Bronchial epithelial cell (primary cell): ENCODE results near the gene ADAMTS15. TPM values are rescaled to one million over a fixed set of nuclear protein-coding genes. Genes with fewer than 3 reads are reported as not detected.

Experiments used
- DNase-seq: peaks from one replicate; pipeline ENCODE4 v3.0.0-alpha.2; 2010; ENCODE audit warnings: low read depth
- FAIRE-seq: peaks from 2 replicates; lab custom pipeline; 2011; peaks lifted over from hg19 to GRCh38; lab: Jason Lieb, UNC
- H3K27me3 ChIP-seq: 2 replicates; pipeline ENCODE4 v1.5.1; 2011; ENCODE audit warnings: low read length; ENCODE audit not compliant: control insufficient read depth, insufficient read depth
- H3K36me3 ChIP-seq: 2 replicates; pipeline ENCODE4 v1.5.1; 2011; ENCODE audit warnings: low read length; ENCODE audit not compliant: control insufficient read depth, insufficient read depth
- H3K4me3 ChIP-seq: 2 replicates; pipeline ENCODE4 v1.5.1; 2011; ENCODE audit warnings: mild to moderate bottlenecking, low read depth, low read length, control low read depth
- CTCF ChIP-seq: IDR thresholded peaks from 2 replicates; pipeline ENCODE4 v1.5.1; 2011; ENCODE audit warnings: mild to moderate bottlenecking, moderate library complexity, low read length, control low read depth, inconsistent platforms; ENCODE audit not compliant: insufficient read depth, severe bottlenecking
- total RNA-seq: library from RNA; depleted of rRNA; stranded (reverse); fragments of >200 nt; gene quantifications from 2 replicates; pipeline ENCODE4 v1.2.1, GENCODE V29; 2014

Gene ADAMTS15
- total RNA-seq, 1 donor from 2014 or later, result 0.26 TPM

GRCh38 chr11:130473056-130473794 lies 24.8 kb downstream of the ADAMTS15 start:
- H3K4me3 ChIP-seq, result no peak overlapping the region
- FAIRE-seq (no peak), DNase-seq (no peak)
- H3K27me3 ChIP-seq, result no peaks in the 10 kb centered on the region
- H3K36me3 ChIP-seq, result peaks cover 1% of the 10 kb centered on the region
- TF ChIP-seq CTCF, result no peak

GRCh38 chr11:130473795-130474377 lies 25.4 kb downstream of the ADAMTS15 start:
- peaks cover 1% of the 10 kb centered on the region for H3K36me3 ChIP-seq
- TF ChIP-seq CTCF, result no peak
- no peak overlapping the region for H3K4me3 ChIP-seq
- no peaks in the 10 kb centered on the region for H3K27me3 ChIP-seq
- DNase-seq, result no peak
- FAIRE-seq, result no peak

GRCh38 chr11:130474637-130475400 lies 26.4 kb downstream of the ADAMTS15 start:
- no peak for TF ChIP-seq CTCF
- DNase-seq, result no peak
- Histone ChIP-seq H3K36me3 (peaks cover 1% of the 10 kb centered on the region), H3K27me3 (no peaks in the 10 kb centered on the region), H3K4me3 (no peak overlapping the region)
- no peak for FAIRE-seq

- H3K36me3 ChIP-seq, result peaks cover 1% of the 10 kb centered on the region
- H3K4me3 ChIP-seq, result no peak overlapping the region
- TF ChIP-seq CTCF, result no peak
- FAIRE-seq (no peak), DNase-seq (no peak)
- no peaks in the 10 kb centered on the region for H3K27me3 ChIP-seq
Observed at GRCh38 chr11:130475426-130476053, 27.1 kb downstream of the ADAMTS15 start.

GRCh38 chr11:130476200-130476921 lies 27.9 kb downstream of the ADAMTS15 start:
- no peak for TF ChIP-seq CTCF
- H3K27me3 ChIP-seq, result no peaks in the 10 kb centered on the region
- no peaks in the 10 kb centered on the region for H3K36me3 ChIP-seq
- no peak for FAIRE-seq
- DNase-seq, result no peak
- H3K4me3 ChIP-seq, result no peak overlapping the region
